IPS-18a (cell line): ENCODE measurements around the gene STT3B.

Experiments used
- H3K27ac ChIP-seq: one replicate; pipeline ENCODE4 v1.5.1; 2013; ENCODE audit warnings: low read length
- H3K27me3 ChIP-seq: one replicate; pipeline ENCODE4 v1.6.1; 2013; ENCODE audit warnings: mild to moderate bottlenecking, low read length; ENCODE audit not compliant: control insufficient read depth, insufficient read depth
- H3K36me3 ChIP-seq: one replicate; pipeline ENCODE4 v1.6.1; 2013; ENCODE audit warnings: low read depth, low read length; ENCODE audit not compliant: control insufficient read depth
- H3K4me1 ChIP-seq: one replicate; pipeline ENCODE4 v1.6.1; 2013; ENCODE audit warnings: low read depth, low read length; ENCODE audit not compliant: control insufficient read depth
- H3K4me3 ChIP-seq: one replicate; pipeline ENCODE4 v1.5.1; 2013; ENCODE audit warnings: low read length
- H3K9ac ChIP-seq: one replicate; pipeline ENCODE4 v1.6.1; 2013; ENCODE audit warnings: mild to moderate bottlenecking, low read length, moderate library complexity
- H3K9me3 ChIP-seq: one replicate; pipeline ENCODE4 v1.6.1; 2013; ENCODE audit warnings: low read depth, low read length; ENCODE audit not compliant: control insufficient read depth

Gene STT3B

GRCh38 chr3:31629054-31629453, 96.3 kb downstream of the STT3B start:
- Histone ChIP-seq H3K4me3 (no peak overlapping the region), H3K9me3 (no peaks in the 10 kb centered on the region), H3K27ac (no peak overlapping the region), H3K27me3 (no peaks in the 10 kb centered on the region), H3K4me1 (peaks cover 22% of the 10 kb centered on the region), H3K9ac (no peak overlapping the region), H3K36me3 (peaks cover 32% of the 10 kb centered on the region)

- Histone ChIP-seq H3K4me3 (no peak overlapping the region), H3K27me3 (no peaks in the 10 kb centered on the region), H3K9ac (no peak overlapping the region), H3K36me3 (peaks cover 28% of the 10 kb centered on the region), H3K9me3 (no peaks in the 10 kb centered on the region), H3K27ac (no peak overlapping the region), H3K4me1 (no peaks in the 10 kb centered on the region)
Measured at GRCh38 chr3:31634476-31634875, 101.8 kb downstream of the STT3B start.

GRCh38 chr3:31635545-31635944, 102.8 kb downstream of the STT3B start:
- Histone ChIP-seq H3K36me3 (peaks cover 23% of the 10 kb centered on the region), H3K4me3 (no peak overlapping the region), H3K27ac (no peak overlapping the region), H3K9me3 (no peaks in the 10 kb centered on the region), H3K9ac (no peak overlapping the region), H3K27me3 (no peaks in the 10 kb centered on the region), H3K4me1 (no peaks in the 10 kb centered on the region)

- H3K27me3 ChIP-seq: no peaks in the 10 kb centered on the region
- no peak overlapping the region for H3K9ac ChIP-seq
- peaks cover 22% of the 10 kb centered on the region for H3K36me3 ChIP-seq
- no peak overlapping the region for H3K4me3 ChIP-seq
- H3K4me1 ChIP-seq: no peaks in the 10 kb centered on the region
- H3K9me3 ChIP-seq: no peaks in the 10 kb centered on the region
- H3K27ac ChIP-seq: no peak overlapping the region
Measured at GRCh38 chr3:31636049-31636448, 103.3 kb downstream of the STT3B start.

- Histone ChIP-seq H3K4me3 (no peak overlapping the region), H3K4me1 (no peaks in the 10 kb centered on the region), H3K27me3 (no peaks in the 10 kb centered on the region), H3K36me3 (peaks cover 17% of the 10 kb centered on the region), H3K9ac (no peak overlapping the region), H3K9me3 (no peaks in the 10 kb centered on the region), H3K27ac (no peak overlapping the region)
Measured at GRCh38 chr3:31636694-31637442, 104.1 kb downstream of the STT3B start.

GRCh38 chr3:31639828-31640227, 107.1 kb downstream of the STT3B start:
- Histone ChIP-seq H3K27me3 (no peaks in the 10 kb centered on the region), H3K9me3 (no peaks in the 10 kb centered on the region), H3K4me1 (no peaks in the 10 kb centered on the region)

GRCh38 chr3:31645256-31645655, 112.5 kb downstream of the STT3B start:
- H3K9ac ChIP-seq: no peak overlapping the region
- no peaks in the 10 kb centered on the region for H3K36me3 ChIP-seq
- H3K9me3 ChIP-seq: peaks cover 13% of the 10 kb centered on the region
- H3K4me3 ChIP-seq: no peak overlapping the region
- no peak overlapping the region for H3K27ac ChIP-seq
- no peaks in the 10 kb centered on the region for H3K27me3 ChIP-seq
- no peaks in the 10 kb centered on the region for H3K4me1 ChIP-seq

More at GRCh38 chr3:31639828-31640227, 107.1 kb downstream of the STT3B start:
- peaks cover 7% of the 10 kb centered on the region for H3K36me3 ChIP-seq
- no peak overlapping the region for H3K9ac ChIP-seq
- H3K4me3 ChIP-seq: no peak overlapping the region
- no peak overlapping the region for H3K27ac ChIP-seq

GRCh38 chr3:31648286-31648968, 115.7 kb downstream of the STT3B start:
- H3K4me3 ChIP-seq: no peak overlapping the region
- H3K9me3 ChIP-seq: peaks cover 33% of the 10 kb centered on the region
- no peak overlapping the region for H3K27ac ChIP-seq
- H3K9ac ChIP-seq: no peak overlapping the region
- no peaks in the 10 kb centered on the region for H3K36me3 ChIP-seq
- H3K27me3 ChIP-seq: no peaks in the 10 kb centered on the region
- no peaks in the 10 kb centered on the region for H3K4me1 ChIP-seq

- Histone ChIP-seq H3K9ac (no peak overlapping the region), H3K27ac (no peak overlapping the region), H3K27me3 (no peaks in the 10 kb centered on the region), H3K4me1 (no peaks in the 10 kb centered on the region), H3K4me3 (no peak overlapping the region), H3K9me3 (peaks cover 62% of the 10 kb centered on the region), H3K36me3 (no peaks in the 10 kb centered on the region)
Measured at GRCh38 chr3:31652296-31652695, 119.6 kb downstream of the STT3B start.

GRCh38 chr3:31653464-31653863, 120.7 kb downstream of the STT3B start:
- no peak overlapping the region for H3K27ac ChIP-seq
- no peak overlapping the region for H3K9ac ChIP-seq
- no peaks in the 10 kb centered on the region for H3K4me1 ChIP-seq
- H3K4me3 ChIP-seq: no peak overlapping the region
- no peaks in the 10 kb centered on the region for H3K36me3 ChIP-seq
- no peaks in the 10 kb centered on the region for H3K27me3 ChIP-seq
- peaks cover 62% of the 10 kb centered on the region for H3K9me3 ChIP-seq

- no peaks in the 10 kb centered on the region for H3K27me3 ChIP-seq
- no peak overlapping the region for H3K9ac ChIP-seq
- no peaks in the 10 kb centered on the region for H3K4me1 ChIP-seq
- no peaks in the 10 kb centered on the region for H3K36me3 ChIP-seq
- H3K9me3 ChIP-seq: peaks cover 51% of the 10 kb centered on the region
- no peak overlapping the region for H3K27ac ChIP-seq
- no peak overlapping the region for H3K4me3 ChIP-seq
Measured at GRCh38 chr3:31654998-31655397, 122.3 kb downstream of the STT3B start.

- no peaks in the 10 kb centered on the region for H3K27me3 ChIP-seq
- H3K27ac ChIP-seq: no peak overlapping the region
- no peaks in the 10 kb centered on the region for H3K4me1 ChIP-seq
- no peak overlapping the region for H3K9ac ChIP-seq
- peaks cover 23% of the 10 kb centered on the region for H3K9me3 ChIP-seq
- H3K4me3 ChIP-seq: no peak overlapping the region
- no peaks in the 10 kb centered on the region for H3K36me3 ChIP-seq
Measured at GRCh38 chr3:31659246-31659645, 126.5 kb downstream of the STT3B start.
